ENCODE data around the gene MRPL45.
A peak's percentile ranks its signal among the peaks of the same experiment; 100 is the strongest.

Gene MRPL45

GRCh38 chr17:38352245-38353085 is 55.5 kb downstream of the MRPL45 start:
- H3K36me3 ChIP-seq (ENCODE audit: low read depth): no peaks in the 10 kb centered on the region
- H3K4me3 ChIP-seq (ENCODE audit: severe bottlenecking): peak overlapping the region; percentile 76
- TF ChIP-seq CTCF (IDR thresholded peaks at IDR 0.05; ENCODE audit: poor library complexity, severe bottlenecking): no peak
- peak overlapping the region; percentile 40 for H3K27ac ChIP-seq (ENCODE audit: poor library complexity, severe bottlenecking)
- no peaks in the 10 kb centered on the region for H3K9me3 ChIP-seq (ENCODE audit: severe bottlenecking)
- no peaks in the 10 kb centered on the region for H3K27me3 ChIP-seq (ENCODE audit: insufficient read depth, poor library complexity, severe bottlenecking)
- ATAC-seq (ENCODE audit: low read depth) (peak; percentile 40), DNase-seq (ENCODE audit: low spot score) (no peak)
- H3K4me1 ChIP-seq (ENCODE audit: insufficient read depth, poor library complexity, severe bottlenecking): no peaks in the 10 kb centered on the region

GRCh38 chr17:38353086-38353604 is 56.2 kb downstream of the MRPL45 start:
- ATAC-seq (ENCODE audit: low read depth) (no peak), DNase-seq (ENCODE audit: low spot score) (no peak)
- H3K36me3 ChIP-seq (ENCODE audit: low read depth): no peaks in the 10 kb centered on the region
- no peaks in the 10 kb centered on the region for H3K4me1 ChIP-seq (ENCODE audit: insufficient read depth, poor library complexity, severe bottlenecking)
- H3K27me3 ChIP-seq (ENCODE audit: insufficient read depth, poor library complexity, severe bottlenecking): no peaks in the 10 kb centered on the region
- no peak for TF ChIP-seq CTCF (IDR thresholded peaks at IDR 0.05; ENCODE audit: poor library complexity, severe bottlenecking)
- H3K27ac ChIP-seq (ENCODE audit: poor library complexity, severe bottlenecking): no peak overlapping the region
- peak overlapping the region; percentile 76 for H3K4me3 ChIP-seq (ENCODE audit: severe bottlenecking)
- H3K9me3 ChIP-seq (ENCODE audit: severe bottlenecking): no peaks in the 10 kb centered on the region

- H3K36me3 ChIP-seq (ENCODE audit: low read depth): no peaks in the 10 kb centered on the region
- no peak for ATAC-seq (ENCODE audit: low read depth)
- no peak for DNase-seq (ENCODE audit: low spot score)
- no peak overlapping the region for H3K27ac ChIP-seq (ENCODE audit: poor library complexity, severe bottlenecking)
- no peaks in the 10 kb centered on the region for H3K4me1 ChIP-seq (ENCODE audit: insufficient read depth, poor library complexity, severe bottlenecking)
- H3K9me3 ChIP-seq (ENCODE audit: severe bottlenecking): no peaks in the 10 kb centered on the region
- no peak for TF ChIP-seq CTCF (IDR thresholded peaks at IDR 0.05; ENCODE audit: poor library complexity, severe bottlenecking)
- no peak overlapping the region for H3K4me3 ChIP-seq (ENCODE audit: severe bottlenecking)
- H3K27me3 ChIP-seq (ENCODE audit: insufficient read depth, poor library complexity, severe bottlenecking): no peaks in the 10 kb centered on the region
These were observed 56.7 kb downstream of the MRPL45 start for GRCh38 chr17:38353668-38354067.

- H3K9me3 ChIP-seq (ENCODE audit: severe bottlenecking): no peaks in the 10 kb centered on the region
- H3K4me1 ChIP-seq (ENCODE audit: insufficient read depth, poor library complexity, severe bottlenecking): no peaks in the 10 kb centered on the region
- ATAC-seq (ENCODE audit: low read depth) (no peak), DNase-seq (ENCODE audit: low spot score) (no peak)
- H3K27ac ChIP-seq (ENCODE audit: poor library complexity, severe bottlenecking): no peak overlapping the region
- no peaks in the 10 kb centered on the region for H3K27me3 ChIP-seq (ENCODE audit: insufficient read depth, poor library complexity, severe bottlenecking)
- TF ChIP-seq CTCF (IDR thresholded peaks at IDR 0.05; ENCODE audit: poor library complexity, severe bottlenecking): no peak
- H3K4me3 ChIP-seq (ENCODE audit: severe bottlenecking): no peak overlapping the region
- no peaks in the 10 kb centered on the region for H3K36me3 ChIP-seq (ENCODE audit: low read depth)
These were observed 57.5 kb downstream of the MRPL45 start for GRCh38 chr17:38354466-38354865.

GRCh38 chr17:38355251-38355650 is 58.3 kb downstream of the MRPL45 start:
- ATAC-seq (ENCODE audit: low read depth) (no peak), DNase-seq (ENCODE audit: low spot score) (no peak)
- Histone ChIP-seq H3K27me3 (ENCODE audit: insufficient read depth, poor library complexity, severe bottlenecking) (no peaks in the 10 kb centered on the region), H3K36me3 (ENCODE audit: low read depth) (no peaks in the 10 kb centered on the region), H3K4me3 (ENCODE audit: severe bottlenecking) (no peak overlapping the region), H3K27ac (ENCODE audit: poor library complexity, severe bottlenecking) (no peak overlapping the region), H3K9me3 (ENCODE audit: severe bottlenecking) (no peaks in the 10 kb centered on the region), H3K4me1 (ENCODE audit: insufficient read depth, poor library complexity, severe bottlenecking) (no peaks in the 10 kb centered on the region)
- TF ChIP-seq CTCF (IDR thresholded peaks at IDR 0.05; ENCODE audit: poor library complexity, severe bottlenecking): no peak

All from RWPE2 (cell line).